Activated gamma-delta T cell (primary cell): ENCODE data around the gene OXA1L.
"Not testable (repeated sequence)": the region's sequence is repeated elsewhere in the genome, so short reads cannot be mapped to it uniquely, and the experiment has no call there.

Source experiments
- DNase-seq: peaks from one replicate; lab custom pipeline; 2025; lab: John Stamatoyannopoulos, UW
- total RNA-seq, 2 donors: gene quantifications; one replicate each; lab custom pipeline; 2026; lab: John Stamatoyannopoulos, UW

The OXA1L gene
- 100 to 111 reads per million in 2 donors for total RNA-seq

- peak; percentile 19 for DNase-seq
Observed at GRCh38 chr14:22766457-22767322, at the start of gene OXA1L. TSS of gene OXA1L (plus strand) at chr14:22766688. CDS start at chr14:22766702, 14 bp downstream.

- no peak for DNase-seq
Observed at GRCh38 chr14:22718091-22718490, 48.4 kb upstream of the OXA1L start.

- no peak for DNase-seq
Observed at GRCh38 chr14:22721213-22721612, 45.3 kb upstream of the OXA1L start.

- no peak for DNase-seq
Observed at GRCh38 chr14:22723815-22724214, 42.7 kb upstream of the OXA1L start.

- DNase-seq = not testable (repeated sequence)
Observed at GRCh38 chr14:22724847-22725246, 41.6 kb upstream of the OXA1L start.

GRCh38 chr14:22725374-22725773 lies 41.1 kb upstream of the OXA1L start:
- DNase-seq = not testable (repeated sequence)

- DNase-seq = no peak
Observed at GRCh38 chr14:22726012-22726411, 40.5 kb upstream of the OXA1L start.

GRCh38 chr14:22732062-22732461 lies 34.4 kb upstream of the OXA1L start:
- not testable (repeated sequence) for DNase-seq

GRCh38 chr14:22733829-22734228 lies 32.7 kb upstream of the OXA1L start:
- DNase-seq = no peak

- DNase-seq = no peak
Observed at GRCh38 chr14:22735096-22735495, 31.4 kb upstream of the OXA1L start.

GRCh38 chr14:22736384-22736783 lies 30.1 kb upstream of the OXA1L start:
- not testable (repeated sequence) for DNase-seq

- no peak for DNase-seq
Observed at GRCh38 chr14:22737052-22737451, 29.4 kb upstream of the OXA1L start.

- DNase-seq = no peak
Observed at GRCh38 chr14:22739423-22739822, 27.1 kb upstream of the OXA1L start.

- no peak for DNase-seq
Observed at GRCh38 chr14:22740020-22740419, 26.5 kb upstream of the OXA1L start.

- DNase-seq = no peak
Observed at GRCh38 chr14:22747769-22748168, 18.7 kb upstream of the OXA1L start.

GRCh38 chr14:22748206-22748605 lies 18.3 kb upstream of the OXA1L start:
- no peak for DNase-seq

- DNase-seq = no peak
Observed at GRCh38 chr14:22748631-22749068, 17.8 kb upstream of the OXA1L start.

GRCh38 chr14:22752422-22752821 lies 14.1 kb upstream of the OXA1L start:
- no peak for DNase-seq

GRCh38 chr14:22753586-22753985 lies 12.9 kb upstream of the OXA1L start:
- DNase-seq = no peak

GRCh38 chr14:22757972-22758650 lies 8.4 kb upstream of the OXA1L start:
- not testable (repeated sequence) for DNase-seq

- DNase-seq = no peak
Observed at GRCh38 chr14:22761734-22762133, 4.8 kb upstream of the OXA1L start.

- no peak for DNase-seq
Observed at GRCh38 chr14:22764382-22764781, 2.1 kb upstream of the OXA1L start.

- no peak for DNase-seq
Observed at GRCh38 chr14:22767323-22767589, 768 bp downstream of the OXA1L start.
